GM23248 (cell line): ENCODE measurements around the gene SRRM1. TPM values are rescaled to one million over a fixed set of nuclear protein-coding genes. Genes with fewer than 3 reads are reported as not detected.

ENCODE experiments used
- DNase-seq: peaks from one replicate; pipeline ENCODE4 v3.0.0-alpha.2; 2015
- H2AFZ ChIP-seq: fragments of 200-600 bp; sonication (generic); 2 replicates; pipeline ENCODE4 v1.6.1; 2016; ENCODE audit warnings: antibody characterized with exemption
- H3F3A ChIP-seq: fragments of 200-600 bp; sonication (generic); 2 replicates; pipeline ENCODE4 v1.6.1; 2016; ENCODE audit warnings: mild to moderate bottlenecking, antibody characterized with exemption, mixed run types; ENCODE audit not compliant: insufficient read depth
- H3K27ac ChIP-seq: fragments of 200-600 bp; sonication (generic); 2 replicates; pipeline ENCODE4 v1.5.1; 2016; ENCODE audit warnings: mild to moderate bottlenecking
- H3K27me3 ChIP-seq: fragments of 200-600 bp; sonication (generic); replicated peaks from 2 replicates; pipeline ENCODE4 v1.6.1; 2016; ENCODE audit warnings: mild to moderate bottlenecking; ENCODE audit not compliant: insufficient read depth
- H3K36me3 ChIP-seq: fragments of 200-600 bp; sonication (generic); 2 replicates; pipeline ENCODE4 v1.6.1; 2016; ENCODE audit warnings: low read depth, mild to moderate bottlenecking
- H3K4me1 ChIP-seq: fragments of 200-600 bp; sonication (generic); 2 replicates; pipeline ENCODE4 v1.6.1; 2016; ENCODE audit warnings: mild to moderate bottlenecking; ENCODE audit not compliant: insufficient read depth
- H3K4me2 ChIP-seq: fragments of 200-600 bp; sonication (generic); one replicate; pipeline ENCODE4 v1.6.1; 2016; ENCODE audit warnings: mild to moderate bottlenecking; ENCODE audit not compliant: unreplicated experiment
- H3K4me3 ChIP-seq: fragments of 200-600 bp; sonication (generic); 2 replicates; pipeline ENCODE4 v1.5.1; 2016; ENCODE audit warnings: mild to moderate bottlenecking
- H3K79me2 ChIP-seq: fragments of 200-600 bp; sonication (generic); 2 replicates; pipeline ENCODE4 v1.6.1; 2016; ENCODE audit warnings: mild to moderate bottlenecking; ENCODE audit not compliant: insufficient read depth
- H3K9ac ChIP-seq: fragments of 200-600 bp; sonication (generic); 2 replicates; pipeline ENCODE4 v1.6.1; 2016; ENCODE audit warnings: mild to moderate bottlenecking
- H3K9me2 ChIP-seq: fragments of 200-600 bp; sonication (generic); 2 replicates; pipeline ENCODE4 v1.6.1; 2016; ENCODE audit warnings: mixed run types, mild to moderate bottlenecking, moderate library complexity; ENCODE audit not compliant: insufficient read depth
- H3K9me3 ChIP-seq: fragments of 200-600 bp; sonication (generic); one replicate; pipeline ENCODE4 v1.6.1; 2017; ENCODE audit warnings: low read depth
- H4K20me1 ChIP-seq: fragments of 200-600 bp; sonication (generic); 2 replicates; pipeline ENCODE4 v1.6.0; 2016; ENCODE audit not compliant: insufficient read depth
- EZH2 ChIP-seq: fragments of 200-600 bp; sonication (generic); IDR thresholded peaks from 2 replicates; pipeline ENCODE4 v1.6.1; 2018; ENCODE audit warnings: antibody characterized with exemption, mild to moderate bottlenecking; ENCODE audit not compliant: insufficient read depth, poor library complexity, severe bottlenecking
- EZH2phosphoT487 ChIP-seq: fragments of 200-600 bp; sonication (generic); IDR thresholded peaks from 2 replicates; pipeline ENCODE4 v1.6.1; 2018; ENCODE audit warnings: antibody characterized with exemption, moderate library complexity, mild to moderate bottlenecking, low read depth; ENCODE audit not compliant: insufficient read depth
- WGBS, 2 experiments: methylation state at CpG; one replicate each; pipeline ENCODE4 v1.1.6; 2015 to 2017; ENCODE audit warnings: low lambda C conversion rate in 2 of 2, low coverage in 1 of 2; ENCODE audit errors: missing lambda C conversion rate in 2 of 2; 5-methylcytosine and 5-hydroxymethylcytosine counted together
- in situ Hi-C: fragments of 300-500 bp; cut with MboI; formaldehyde crosslinking; loops from 2 replicates; pipeline ENCODE4 v1.15.0; 2020
- polyA plus RNA-seq: library from polyadenylated mRNA; unstranded; fragments of >200 nt; fragmentation: Nextera tagmentation; extraction: Ambion mirVana; gene quantifications from 2 replicates; pipeline ENCODE4 v1.2.1, GENCODE V29; 2016
- total RNA-seq: library from RNA; depleted of rRNA; stranded (reverse); fragments of >200 nt; shearing (Covaris generic); gene quantifications from 2 replicates; pipeline ENCODE4 v1.2.3, GENCODE V29; 2014

SRRM1 gene
- total and polyA plus RNA-seq, 2 experiments from 2014 or later: 36.1 to 143 TPM

GRCh38 chr1:24707687-24708086 is 64.6 kb downstream of the SRRM1 start:
- Histone ChIP-seq H3K4me1 (peaks cover 43% of the 10 kb centered on the region), H3K4me3 (no peak overlapping the region), H3K27me3 (no peaks in the 10 kb centered on the region), H3K79me2 (peaks cover 12% of the 10 kb centered on the region), H3K36me3 (no peaks in the 10 kb centered on the region), H3K9me3 (no peaks in the 10 kb centered on the region), H3K9ac (no peak overlapping the region), H3K9me2 (no peaks in the 10 kb centered on the region), H3K27ac (peak overlapping the region; percentile 48; the same call in 1 of the 2 replicates), H2AFZ (no peak overlapping the region), H4K20me1 (no peaks in the 10 kb centered on the region), H3F3A (peaks cover 30% of the 10 kb centered on the region), H3K4me2 (no peak overlapping the region)
- in situ Hi-C loops: no loop called here
- no peak for TF ChIP-seq EZH2
- no peak for TF ChIP-seq EZH2phosphoT487
- 28 to 62% methylated on average over 1 to 4 of the region's 4 CpGs for WGBS, 2 experiments
- DNase-seq: peak; percentile 75

GRCh38 chr1:24708938-24709337 is 65.8 kb downstream of the SRRM1 start:
- H3F3A ChIP-seq: peaks cover 39% of the 10 kb centered on the region
- H3K4me2 ChIP-seq: no peak overlapping the region
- H3K4me1 ChIP-seq: peaks cover 56% of the 10 kb centered on the region
- 72 to 76% methylated on average over 4 of the region's 4 CpGs for WGBS, 2 experiments
- TF ChIP-seq EZH2 (no peak), EZH2phosphoT487 (no peak)
- H2AFZ ChIP-seq: no peak overlapping the region
- DNase-seq: no peak
- in situ Hi-C loops: no loop called here
- H3K27me3 ChIP-seq: no peaks in the 10 kb centered on the region
- H3K9ac ChIP-seq: no peak overlapping the region
- H4K20me1 ChIP-seq: no peaks in the 10 kb centered on the region
- no peaks in the 10 kb centered on the region for H3K9me2 ChIP-seq
- H3K79me2 ChIP-seq: peaks cover 12% of the 10 kb centered on the region
- H3K4me3 ChIP-seq: no peak overlapping the region
- H3K9me3 ChIP-seq: no peaks in the 10 kb centered on the region
- H3K36me3 ChIP-seq: no peaks in the 10 kb centered on the region
- H3K27ac ChIP-seq: no peak overlapping the region

GRCh38 chr1:24709791-24710441 is 66.8 kb downstream of the SRRM1 start:
- no peaks in the 10 kb centered on the region for H3K36me3 ChIP-seq
- H3K4me1 ChIP-seq: peaks cover 60% of the 10 kb centered on the region
- 71 to 73% methylated on average over 5 of the region's 5 CpGs for WGBS, 2 experiments

GRCh38 chr1:24711329-24711728 is 68.2 kb downstream of the SRRM1 start:
- no peaks in the 10 kb centered on the region for H3K36me3 ChIP-seq
- H3K4me2 ChIP-seq: no peak overlapping the region
- H4K20me1 ChIP-seq: no peaks in the 10 kb centered on the region
- no peaks in the 10 kb centered on the region for H3K9me3 ChIP-seq
- in situ Hi-C loops: no loop called here
- no peaks in the 10 kb centered on the region for H3K27me3 ChIP-seq
- peaks cover 60% of the 10 kb centered on the region for H3K4me1 ChIP-seq
- WGBS, 2 experiments: 89 to 91% methylated on average over 4 of the region's 4 CpGs
- no peak overlapping the region for H2AFZ ChIP-seq
- TF ChIP-seq EZH2phosphoT487 (no peak), EZH2 (no peak)
- no peak overlapping the region for H3K27ac ChIP-seq
- no peak for DNase-seq
- H3K9ac ChIP-seq: no peak overlapping the region
- H3K9me2 ChIP-seq: no peaks in the 10 kb centered on the region
- peaks cover 16% of the 10 kb centered on the region; the same call in 1 of the 2 replicates for H3K79me2 ChIP-seq
- H3F3A ChIP-seq: peaks cover 46% of the 10 kb centered on the region
- H3K4me3 ChIP-seq: no peak overlapping the region

More at GRCh38 chr1:24709791-24710441, 66.8 kb downstream of the SRRM1 start:
- Histone ChIP-seq H3F3A (peaks cover 47% of the 10 kb centered on the region), H4K20me1 (no peaks in the 10 kb centered on the region), H3K9ac (no peak overlapping the region), H3K4me3 (no peak overlapping the region), H3K9me3 (no peaks in the 10 kb centered on the region), H3K9me2 (no peaks in the 10 kb centered on the region), H3K79me2 (peaks cover 20% of the 10 kb centered on the region), H3K4me2 (no peak overlapping the region), H3K27ac (peak overlapping the region; percentile 33; the same call in 1 of the 2 replicates), H2AFZ (no peak overlapping the region), H3K27me3 (no peaks in the 10 kb centered on the region)
- TF ChIP-seq EZH2phosphoT487 (no peak), EZH2 (no peak)
- in situ Hi-C loops: no loop called here
- no peak for DNase-seq
